ENCODE results near the gene NT5C3A.

Gene NT5C3A

DNA sequence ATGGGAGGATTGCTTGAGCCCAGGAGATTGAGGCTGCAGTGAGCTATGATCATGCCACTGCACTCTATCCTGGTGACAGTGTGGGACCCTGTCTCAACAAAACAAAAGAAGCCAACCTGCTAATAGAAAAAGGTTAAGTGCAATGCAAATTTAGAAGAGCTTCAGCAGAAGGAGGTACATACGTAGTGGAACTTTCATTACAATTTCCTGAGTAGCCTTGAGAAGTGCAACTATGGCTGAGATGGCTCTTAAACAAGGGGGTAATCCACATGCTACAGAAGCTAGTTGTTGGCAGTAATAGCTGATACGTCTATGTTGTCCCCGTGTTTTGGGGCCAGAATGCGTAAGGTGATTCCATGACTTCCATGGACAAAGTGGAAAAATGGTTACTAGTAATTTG, 10.7 kb upstream of the NT5C3A start:
- no peak for DNase-seq

DNA sequence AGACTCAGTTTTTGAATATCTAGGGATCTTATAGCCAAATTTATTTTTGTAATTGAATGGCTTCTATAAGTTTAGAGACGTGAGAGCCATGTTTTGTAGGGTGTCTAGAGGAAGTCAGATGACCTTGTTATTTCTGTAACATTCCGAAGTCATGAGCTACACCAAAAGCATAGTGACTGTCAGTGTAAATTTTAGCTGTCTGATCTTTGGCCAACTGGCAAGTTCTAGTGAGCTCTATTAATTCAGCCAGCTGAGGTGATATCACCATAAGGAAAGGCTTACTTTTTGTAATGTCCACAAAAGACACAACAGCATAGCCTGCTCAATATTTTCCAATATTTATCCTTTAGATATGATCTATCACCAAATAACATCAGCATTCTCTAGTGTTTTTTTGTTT, 9.9 kb upstream of the NT5C3A start:
- no peak for DNase-seq

GRCh38 chr7:33070831-33071230, 8.3 kb upstream of the NT5C3A start:
- DNase-seq = no peak

GRCh38 chr7:33070277-33070676, 7.7 kb upstream of the NT5C3A start:
- DNase-seq = no peak

DNA sequence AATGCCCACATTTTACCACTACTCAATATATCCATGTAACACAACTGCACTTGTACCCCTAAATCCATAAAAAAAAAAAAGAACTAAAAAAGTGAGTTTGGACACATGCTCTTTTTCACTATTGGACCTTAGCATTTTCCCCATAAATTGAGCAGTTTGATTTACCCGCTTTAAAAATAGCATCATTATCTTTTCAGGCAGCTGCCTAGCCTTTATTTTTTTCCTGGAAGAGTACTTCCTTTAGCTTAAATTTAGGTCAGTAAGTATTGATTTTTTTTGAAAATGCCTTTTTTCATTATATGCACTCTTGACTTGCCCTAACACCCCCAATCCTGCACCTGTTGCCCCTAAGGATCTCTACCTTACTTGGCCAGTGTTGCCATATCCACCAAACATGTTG, 5.3 kb upstream of the NT5C3A start:
- DNase-seq = no peak

GRCh38 chr7:33066771-33067170, 4.2 kb upstream of the NT5C3A start:
- DNase-seq = no peak

GRCh38 chr7:33065981-33066380, 3.4 kb upstream of the NT5C3A start:
- DNase-seq = no peak

- DNase-seq = peak; percentile 94
These were observed 337 bp upstream of the NT5C3A start for GRCh38 chr7:33062782-33063443.

- DNase-seq = no peak
These were observed 1.2 kb downstream of the NT5C3A start for GRCh38 chr7:33061282-33061937.

GRCh38 chr7:33059635-33060034, 2.9 kb downstream of the NT5C3A start:
- no peak for DNase-seq

- no peak for DNase-seq
These were observed 7.4 kb downstream of the NT5C3A start for GRCh38 chr7:33055158-33055557.

- DNase-seq = no peak
These were observed 8.2 kb downstream of the NT5C3A start for GRCh38 chr7:33054261-33054964.

- DNase-seq = no peak
These were observed 8.9 kb downstream of the NT5C3A start for GRCh38 chr7:33053721-33054120.

DNA sequence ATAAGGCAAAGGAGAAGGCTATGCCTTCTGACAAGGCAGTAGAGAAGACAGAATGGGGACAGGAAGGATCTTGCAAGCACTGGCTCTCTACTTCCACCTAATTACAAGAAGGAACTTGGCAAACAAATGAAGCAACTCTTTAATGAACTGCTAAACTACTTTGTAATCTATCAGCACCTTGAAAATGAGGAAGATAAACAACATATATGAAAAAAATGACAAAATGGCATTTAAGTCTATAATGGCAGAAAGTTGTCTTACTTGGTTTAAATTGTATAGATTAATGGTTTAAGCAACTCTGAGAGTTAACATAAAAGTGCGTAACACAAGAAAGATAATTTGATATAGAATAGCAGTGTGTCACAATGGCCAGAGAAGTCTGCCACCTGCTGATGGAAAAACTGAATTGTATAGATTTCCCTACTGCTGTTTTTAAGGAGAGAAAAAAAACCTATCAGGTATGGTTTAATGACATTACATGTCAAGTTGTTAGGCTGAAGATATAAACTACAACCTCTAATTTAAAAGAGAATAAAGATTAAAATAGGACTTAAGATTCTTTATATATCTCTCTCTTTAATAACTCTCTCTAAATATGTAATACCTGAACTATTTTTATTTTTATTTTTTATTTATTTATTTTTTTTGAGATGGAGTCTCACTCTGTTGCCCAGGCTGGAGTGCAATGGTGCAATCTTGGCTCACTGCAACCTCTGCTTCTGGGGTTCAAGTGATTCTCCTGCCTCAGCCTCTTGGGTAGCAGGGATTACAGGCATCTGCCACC, 11.8 kb downstream of the NT5C3A start:
- peak; percentile 22 for DNase-seq

DNA sequence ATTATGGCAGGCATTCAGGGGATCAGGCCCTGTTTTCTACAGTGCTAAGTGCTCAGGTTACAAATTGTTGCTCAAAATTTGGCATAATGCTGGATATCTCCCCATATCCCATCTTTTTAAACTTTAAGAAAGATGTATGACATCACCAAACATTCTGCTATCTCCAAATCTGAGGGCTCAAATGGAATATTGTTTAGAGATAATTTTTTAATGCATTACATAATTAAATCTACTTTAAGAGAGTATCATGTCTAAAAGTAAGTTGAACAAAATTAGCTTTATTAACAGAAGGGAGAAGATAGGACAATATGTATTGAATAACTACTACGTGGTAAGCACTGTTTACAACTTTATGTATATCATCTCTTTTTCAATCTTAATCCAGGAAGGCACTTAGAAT, 13.9 kb downstream of the NT5C3A start:
- no peak for DNase-seq

- DNase-seq = no peak
These were observed 14.3 kb downstream of the NT5C3A start for GRCh38 chr7:33048257-33048656.

DNA sequence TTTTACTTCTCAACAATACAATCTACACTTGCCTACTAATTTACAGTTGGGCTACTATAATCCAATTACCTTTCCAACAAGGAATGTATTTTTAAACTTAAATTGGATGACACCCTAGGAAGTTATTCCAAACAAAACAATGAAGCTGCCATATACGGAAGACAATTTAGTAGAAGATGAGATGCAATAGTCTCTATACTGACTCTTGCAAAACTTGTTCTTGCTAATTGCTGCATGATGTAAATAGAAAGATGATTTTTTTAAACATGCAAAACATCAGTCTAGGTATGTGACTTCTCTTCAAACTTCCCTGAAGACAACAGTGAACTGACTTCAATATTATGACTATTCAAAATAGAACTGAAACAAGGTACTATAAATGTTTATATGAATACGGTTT, 17.6 kb downstream of the NT5C3A start:
- no peak for DNase-seq

GRCh38 chr7:33044401-33044718, 18.2 kb downstream of the NT5C3A start:
- peak; percentile 51 for DNase-seq

- DNase-seq = no peak
These were observed 18.8 kb downstream of the NT5C3A start for GRCh38 chr7:33043501-33044400.

- DNase-seq = no peak
These were observed 20.7 kb downstream of the NT5C3A start for GRCh38 chr7:33041631-33042428.

DNA sequence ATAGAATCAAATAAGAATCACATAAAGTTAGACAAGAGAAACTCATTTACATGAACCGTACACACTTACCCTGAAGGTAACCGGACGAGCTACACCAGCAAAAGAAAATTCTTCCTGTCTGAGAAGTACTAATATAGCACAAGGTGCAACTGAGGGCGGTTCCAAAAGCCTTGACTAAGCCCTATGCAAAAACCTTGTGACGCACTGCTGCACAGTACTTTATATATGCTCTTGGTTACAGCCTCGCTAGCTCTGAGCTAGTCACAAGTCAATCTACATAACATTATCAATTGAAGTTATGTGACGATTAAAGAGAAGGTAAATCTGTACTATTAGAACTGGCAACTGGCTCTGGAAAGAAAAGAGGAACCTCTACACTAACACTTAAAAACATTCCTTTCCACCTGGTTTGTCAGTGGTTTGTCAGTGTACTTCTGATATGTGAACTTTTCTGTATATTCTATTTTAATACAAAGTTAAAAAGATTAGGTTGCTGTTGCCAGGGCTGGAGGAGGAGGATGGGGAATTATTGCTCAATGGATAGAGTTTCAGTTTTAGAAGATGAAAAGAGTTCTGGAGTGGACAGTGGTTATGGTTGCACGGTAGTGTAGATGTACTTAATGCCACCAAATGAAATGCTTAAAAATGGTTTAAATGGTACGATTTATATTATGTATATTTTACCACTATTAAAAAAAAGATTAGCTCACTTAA, 21.6 kb downstream of the NT5C3A start:
- DNase-seq = no peak

All from DMS153 (cell line).